Immature natural killer cell (primary cell): ENCODE results near the gene C19orf25. TPM values are rescaled to one million over a fixed set of nuclear protein-coding genes. Genes with fewer than 3 reads are reported as not detected.
A peak's percentile ranks its signal among the peaks of the same experiment; 100 is the strongest.

Experiments
- DNase-seq, 3 donors: peaks; one replicate each; pipeline ENCODE4 v3.0.0; 2022; ENCODE audit warnings: mixed read lengths in 1 of 3
- H3K27ac Mint-ChIP-seq, 6 donors: one replicate each; pipeline ENCODE4 v1.8.0; 2020; ENCODE audit warnings: mixed read lengths in 6 of 6, mild to moderate bottlenecking in 5 of 6, inconsistent platforms in 4 of 6, moderate library complexity in 3 of 6
- H3K27me3 Mint-ChIP-seq, 3 donors: one replicate each; pipeline ENCODE4 v1.8.0; 2020 to 2021; ENCODE audit warnings: low read depth in 3 of 3, mild to moderate bottlenecking in 3 of 3, mixed read lengths in 3 of 3, moderate library complexity in 3 of 3, inconsistent platforms in 1 of 3
- H3K36me3 Mint-ChIP-seq, 3 donors: one replicate each; pipeline ENCODE4 v1.8.0; 2020; ENCODE audit warnings: mixed read lengths in 3 of 3, inconsistent platforms in 2 of 3, mild to moderate bottlenecking in 2 of 3
- H3K4me1 Mint-ChIP-seq, 2 donors: one replicate each; pipeline ENCODE4 v1.8.0; 2020; ENCODE audit warnings: inconsistent platforms in 2 of 2, mild to moderate bottlenecking in 2 of 2, mixed read lengths in 2 of 2, moderate library complexity in 1 of 2
- H3K4me3 Mint-ChIP-seq, 5 donors: one replicate each; pipeline ENCODE4 v1.8.0; 2020; ENCODE audit warnings: mild to moderate bottlenecking in 5 of 5, mixed read lengths in 5 of 5, inconsistent platforms in 3 of 5, moderate library complexity in 3 of 5
- H3K9me3 Mint-ChIP-seq, 6 donors: one replicate each; pipeline ENCODE4 v1.8.0; 2020; ENCODE audit warnings: mild to moderate bottlenecking in 6 of 6, mixed read lengths in 6 of 6, inconsistent platforms in 4 of 6, moderate library complexity in 3 of 6
- polyA plus RNA-seq, 3 donors: library from polyadenylated mRNA; unstranded; fragments of 300-500 nt; fragmentation: Illumina TruSeq; gene quantifications; one replicate each; pipeline ENCODE4 v1.2.3, GENCODE V29; 2021

The C19orf25 gene
- polyA plus RNA-seq, 3 donors from 2014 or later = 57.4 to 61.6 (median 61.2) TPM

- no peak for DNase-seq
- Mint-ChIP-seq H3K36me3 (no peaks in the 10 kb centered on the region), H3K4me1 (peaks cover 0 to 9% of the 10 kb centered on the region in 2 donors), H3K27me3 (peaks cover 2 to 21% (median 3%) of the 10 kb centered on the region in 3 donors), H3K27ac (no peak overlapping the region), H3K4me3 (no peak overlapping the region), H3K9me3 (no peaks in the 10 kb centered on the region)
Observed at GRCh38 chr19:1467215-1467489, 11.9 kb downstream of the C19orf25 start.

GRCh38 chr19:1466461-1467214 is 12.4 kb downstream of the C19orf25 start:
- Mint-ChIP-seq H3K4me3 (no peak overlapping the region), H3K27me3 (peaks cover 2 to 21% (median 3%) of the 10 kb centered on the region in 3 donors), H3K36me3 (no peaks in the 10 kb centered on the region), H3K27ac (no peak overlapping the region), H3K9me3 (no peaks in the 10 kb centered on the region), H3K4me1 (peaks cover 0 to 7% of the 10 kb centered on the region in 2 donors)
- DNase-seq = no peak

GRCh38 chr19:1466018-1466460 is 13.0 kb downstream of the C19orf25 start:
- Mint-ChIP-seq H3K4me1 (peaks cover 0 to 5% of the 10 kb centered on the region in 2 donors), H3K4me3 (no peak overlapping the region), H3K9me3 (no peaks in the 10 kb centered on the region), H3K27ac (no peak overlapping the region), H3K27me3 (peaks cover 2 to 18% (median 3%) of the 10 kb centered on the region in 3 donors), H3K36me3 (no peaks in the 10 kb centered on the region)
- DNase-seq = no peak

GRCh38 chr19:1465191-1466016 is 13.6 kb downstream of the C19orf25 start:
- H3K4me3 Mint-ChIP-seq = peak overlapping the region in 1 of 5 donors; percentile 59
- H3K9me3 Mint-ChIP-seq = no peaks in the 10 kb centered on the region
- no peak overlapping the region for H3K27ac Mint-ChIP-seq
- no peaks in the 10 kb centered on the region for H3K36me3 Mint-ChIP-seq
- H3K4me1 Mint-ChIP-seq = peaks cover 0 to 4% of the 10 kb centered on the region in 2 donors
- peak in 1 of 3 donors; percentile 23 for DNase-seq
- peaks cover 2 to 17% (median 3%) of the 10 kb centered on the region in 3 donors for H3K27me3 Mint-ChIP-seq

GRCh38 chr19:1461862-1462261 is 17.2 kb downstream of the C19orf25 start:
- peaks cover 0 to 1% (median 0%) of the 10 kb centered on the region in 6 donors for H3K9me3 Mint-ChIP-seq
- H3K4me3 Mint-ChIP-seq = no peak overlapping the region
- H3K36me3 Mint-ChIP-seq = no peaks in the 10 kb centered on the region
- H3K27ac Mint-ChIP-seq = no peak overlapping the region
- no peak for DNase-seq
- H3K27me3 Mint-ChIP-seq = peaks cover 4 to 10% (median 7%) of the 10 kb centered on the region in 3 donors
- H3K4me1 Mint-ChIP-seq = peaks cover 0 to 1% of the 10 kb centered on the region in 2 donors

GRCh38 chr19:1460033-1460995 is 18.7 kb downstream of the C19orf25 start:
- H3K4me3 Mint-ChIP-seq = no peak overlapping the region
- H3K4me1 Mint-ChIP-seq = peaks cover 4 to 5% of the 10 kb centered on the region in 2 donors
- no peaks in the 10 kb centered on the region for H3K36me3 Mint-ChIP-seq
- H3K27ac Mint-ChIP-seq = no peak overlapping the region
- H3K27me3 Mint-ChIP-seq = peaks cover 3 to 16% (median 9%) of the 10 kb centered on the region in 3 donors
- H3K9me3 Mint-ChIP-seq = peaks cover 0 to 1% (median 0%) of the 10 kb centered on the region in 6 donors
- no peak for DNase-seq

GRCh38 chr19:1459479-1459878 is 19.5 kb downstream of the C19orf25 start:
- Mint-ChIP-seq H3K27ac (no peak overlapping the region), H3K36me3 (no peaks in the 10 kb centered on the region), H3K27me3 (peaks cover 7 to 16% (median 9%) of the 10 kb centered on the region in 3 donors), H3K4me3 (no peak overlapping the region), H3K4me1 (peaks cover 4 to 5% of the 10 kb centered on the region in 2 donors), H3K9me3 (peaks cover 0 to 1% (median 0%) of the 10 kb centered on the region in 6 donors)
- no peak for DNase-seq

GRCh38 chr19:1457892-1458291 is 21.1 kb downstream of the C19orf25 start:
- Mint-ChIP-seq H3K27ac (no peak overlapping the region), H3K27me3 (peaks cover 7 to 16% (median 11%) of the 10 kb centered on the region in 3 donors), H3K4me1 (peaks cover 4 to 5% of the 10 kb centered on the region in 2 donors), H3K4me3 (no peak overlapping the region), H3K9me3 (peaks cover 0 to 1% (median 0%) of the 10 kb centered on the region in 6 donors), H3K36me3 (no peaks in the 10 kb centered on the region)
- DNase-seq = no peak

GRCh38 chr19:1457031-1457739 is 21.8 kb downstream of the C19orf25 start:
- no peak overlapping the region for H3K27ac Mint-ChIP-seq
- no peaks in the 10 kb centered on the region for H3K36me3 Mint-ChIP-seq
- DNase-seq = no peak
- peaks cover 4 to 5% of the 10 kb centered on the region in 2 donors for H3K4me1 Mint-ChIP-seq
- H3K9me3 Mint-ChIP-seq = peaks cover 0 to 1% (median 0%) of the 10 kb centered on the region in 6 donors
- peaks cover 7 to 16% (median 13%) of the 10 kb centered on the region in 3 donors for H3K27me3 Mint-ChIP-seq
- no peak overlapping the region for H3K4me3 Mint-ChIP-seq

GRCh38 chr19:1456121-1456900 is 22.7 kb downstream of the C19orf25 start:
- Mint-ChIP-seq H3K4me3 (no peak overlapping the region), H3K4me1 (peaks cover 4 to 5% of the 10 kb centered on the region in 2 donors), H3K27ac (no peak overlapping the region), H3K27me3 (peaks cover 7 to 19% (median 14%) of the 10 kb centered on the region in 3 donors), H3K9me3 (peaks cover 0 to 1% (median 0%) of the 10 kb centered on the region in 6 donors), H3K36me3 (no peaks in the 10 kb centered on the region)
- DNase-seq = no peak

- H3K4me3 Mint-ChIP-seq = peak overlapping the region in 4 of 5 donors; percentile 35 to 62 (median 51)
- peaks cover 7 to 10% of the 10 kb centered on the region in 2 donors for H3K4me1 Mint-ChIP-seq
- peak overlapping the region in 2 of 6 donors; percentile 40 to 45 for H3K27ac Mint-ChIP-seq
- H3K36me3 Mint-ChIP-seq = no peaks in the 10 kb centered on the region
- peaks cover 0 to 1% (median 0%) of the 10 kb centered on the region in 6 donors for H3K9me3 Mint-ChIP-seq
- H3K27me3 Mint-ChIP-seq = peaks cover 12 to 22% (median 19%) of the 10 kb centered on the region in 3 donors
- peak; percentile 52 to 56 (median 52) for DNase-seq
Observed at GRCh38 chr19:1455336-1456120, 23.5 kb downstream of the C19orf25 start.
